Measurements from ENCODE around the gene PGPEP1. TPM values are rescaled to one million over a fixed set of nuclear protein-coding genes. Genes with fewer than 3 reads are reported as not detected.

Gene PGPEP1
- total and polyA plus RNA-seq, 10 of the 15 experiments (the other 5 are each of a cell fraction or from before 2014, with no cell fraction given) = 13.8 to 39.4 (median 17.0) TPM

- TF ChIP-seq ZBTB4 (CRISPR knock-in tag; IDR thresholded peaks at IDR 0.05) = no peak
- TF ChIP-seq RAD21 (IDR thresholded peaks at IDR 0.05; ENCODE audit: insufficient read depth, low read depth, low read length) = no peak
- TF ChIP-seq NFYA (IDR thresholded peaks at IDR 0.05; ENCODE audit: borderline replicate concordance, low read depth, low read length) = no peak
- TF ChIP-seq, protein P1, sequence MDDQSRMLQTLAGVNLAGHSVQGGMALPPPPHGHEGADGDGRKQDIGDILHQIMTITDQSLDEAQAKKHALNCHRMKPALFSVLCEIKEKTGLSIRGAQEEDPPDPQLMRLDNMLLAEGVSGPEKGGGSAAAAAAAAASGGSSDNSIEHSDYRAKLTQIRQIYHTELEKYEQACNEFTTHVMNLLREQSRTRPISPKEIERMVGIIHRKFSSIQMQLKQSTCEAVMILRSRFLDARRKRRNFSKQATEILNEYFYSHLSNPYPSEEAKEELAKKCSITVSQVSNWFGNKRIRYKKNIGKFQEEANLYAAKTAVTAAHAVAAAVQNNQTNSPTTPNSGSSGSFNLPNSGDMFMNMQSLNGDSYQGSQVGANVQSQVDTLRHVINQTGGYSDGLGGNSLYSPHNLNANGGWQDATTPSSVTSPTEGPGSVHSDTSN (IDR thresholded peaks at IDR 0.05; ENCODE audit: insufficient replicate concordance, low read depth, low read length) = no peak
- no peak for TF ChIP-seq MTA2 (IDR thresholded peaks at IDR 0.05; ENCODE audit: low read depth)
- no peak for TF ChIP-seq SUPT20H (IDR thresholded peaks at IDR 0.05; ENCODE audit: borderline replicate concordance, control insufficient read depth, low read depth, low read length)
- no peak for TF ChIP-seq BCL11A (IDR thresholded peaks at IDR 0.05; ENCODE audit: low read depth, low read length)
- no peak for TF ChIP-seq ZBTB33 (IDR thresholded peaks at IDR 0.05)
- no peak for TF ChIP-seq POLR2A (IDR thresholded peaks at IDR 0.05; ENCODE audit: low read depth, low read length)
- TF ChIP-seq, protein P2, sequence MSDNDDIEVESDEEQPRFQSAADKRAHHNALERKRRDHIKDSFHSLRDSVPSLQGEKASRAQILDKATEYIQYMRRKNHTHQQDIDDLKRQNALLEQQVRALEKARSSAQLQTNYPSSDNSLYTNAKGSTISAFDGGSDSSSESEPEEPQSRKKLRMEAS (IDR thresholded peaks at IDR 0.05; ENCODE audit: low read depth, low read length) = peak; percentile 50; the same call in 1 of the 2 replicates
- no peak for TF ChIP-seq SPI1 (IDR thresholded peaks at IDR 0.05; ENCODE audit: borderline replicate concordance, insufficient read depth, low read depth, low read length)
- no peak for TF ChIP-seq ATF7 (IDR thresholded peaks at IDR 0.05; ENCODE audit: low read depth)
- TF ChIP-seq SUZ12 (IDR thresholded peaks at IDR 0.05; ENCODE audit: unreplicated experiment) = no peak
- no peak for TF ChIP-seq ASH2L (IDR thresholded peaks at IDR 0.05; ENCODE audit: borderline replicate concordance, low read depth)
- TF ChIP-seq NR2C2 (IDR thresholded peaks at IDR 0.05; ENCODE audit: borderline replicate concordance, control insufficient read depth, insufficient read length, low read depth) = no peak
- no peak for TF ChIP-seq CBX5 (IDR thresholded peaks at IDR 0.05; ENCODE audit: low read depth)
- peak in 1 of 2 experiments; percentile 57; a peak in 2 of 4 replicates for TF ChIP-seq BHLHE40 (IDR thresholded peaks at IDR 0.05; ENCODE audit: borderline replicate concordance in 1 of 2, low read depth in 2 of 2, low read length in 1 of 2)
- TF ChIP-seq POLR2AphosphoS2 (IDR thresholded peaks at IDR 0.05; ENCODE audit: low read depth, low read length) = no peak
- TF ChIP-seq BACH1 (IDR thresholded peaks at IDR 0.05; ENCODE audit: borderline replicate concordance) = no peak; the same call in 1 of the 2 replicates
- TF ChIP-seq TBL1XR1 (IDR thresholded peaks at IDR 0.05; ENCODE audit: low read depth, low read length) = no peak
- no peak for TF ChIP-seq POLR2AphosphoS5 (IDR thresholded peaks at IDR 0.05; ENCODE audit: low read length)
- TF ChIP-seq CHD2 (IDR thresholded peaks at IDR 0.05; ENCODE audit: borderline replicate concordance, low read depth, low read length) = no peak
- 0 out of 2 replicates have a peak, but pooled peaks have one; percentile 38 for TF ChIP-seq NFXL1 (IDR thresholded peaks at IDR 0.05; ENCODE audit: borderline replicate concordance)
- TF ChIP-seq STAT3 (IDR thresholded peaks at IDR 0.05; ENCODE audit: low read depth, low read length) = no peak
- TF ChIP-seq SP1 (IDR thresholded peaks at IDR 0.05; ENCODE audit: low read depth, low read length) = no peak
- TF ChIP-seq ZBED1 (IDR thresholded peaks at IDR 0.05; ENCODE audit: borderline replicate concordance) = no peak
- TF ChIP-seq ZNF622 (IDR thresholded peaks at IDR 0.05) = no peak
Measured at GRCh38 chr19:18419195-18419698, 78.8 kb downstream of the PGPEP1 start, which contains the start of gene SSBP4 (continued).
